ENCODE data around the gene MAD1L1. TPM values are rescaled to one million over a fixed set of nuclear protein-coding genes. Genes with fewer than 3 reads are reported as not detected.

The MAD1L1 gene
- total and polyA plus RNA-seq, 2 of the 13 experiments (the other 11 are each of a cell fraction or from before 2014, with no cell fraction given), result 17.4 to 64.7 TPM

- no peak for TF ChIP-seq CEBPG (CRISPR knock-in tag; IDR thresholded peaks at IDR 0.05)
- TF ChIP-seq SMARCE1 (IDR thresholded peaks at IDR 0.05; ENCODE audit: borderline replicate concordance), result no peak
- no peak for TF ChIP-seq MIER3 (CRISPR knock-in tag; IDR thresholded peaks at IDR 0.05; ENCODE audit: borderline replicate concordance)
- TF ChIP-seq CERS6 (CRISPR knock-in tag; IDR thresholded peaks at IDR 0.05), result no peak
- peak; percentile 75; the same call in 1 of the 2 replicates for TF ChIP-seq HIC2 (CRISPR knock-in tag; IDR thresholded peaks at IDR 0.05; ENCODE audit: low read depth)
- no peak for TF ChIP-seq ZNF512 (CRISPR knock-in tag; IDR thresholded peaks at IDR 0.05)
- no peak for TF ChIP-seq MXI1 (IDR thresholded peaks at IDR 0.05; ENCODE audit: borderline replicate concordance, low read depth, low read length)
- no peak for TF ChIP-seq ZSCAN22 (CRISPR knock-in tag; IDR thresholded peaks at IDR 0.05)
- peak; percentile 30; the same call in 1 of the 2 replicates for TF ChIP-seq NR0B2 (CRISPR knock-in tag; IDR thresholded peaks at IDR 0.05)
- no peak for TF ChIP-seq SNAPC5 (CRISPR knock-in tag; IDR thresholded peaks at IDR 0.05; ENCODE audit: borderline replicate concordance)
- TF ChIP-seq ZBTB42 (CRISPR knock-in tag; IDR thresholded peaks at IDR 0.05), result no peak
- TF ChIP-seq ZNF562 (CRISPR knock-in tag; IDR thresholded peaks at IDR 0.05; ENCODE audit: borderline replicate concordance), result no peak
- no peak for TF ChIP-seq MBD4 (IDR thresholded peaks at IDR 0.05; ENCODE audit: borderline replicate concordance, low read length)
- no peak for TF ChIP-seq CREBL2 (CRISPR knock-in tag; IDR thresholded peaks at IDR 0.05; ENCODE audit: borderline replicate concordance)
- TF ChIP-seq MIER2 (CRISPR knock-in tag; IDR thresholded peaks at IDR 0.05), result no peak
- no peak for TF ChIP-seq ZNF33A (CRISPR knock-in tag; IDR thresholded peaks at IDR 0.05; ENCODE audit: borderline replicate concordance)
- no peak for TF ChIP-seq KAT8 (CRISPR knock-in tag; IDR thresholded peaks at IDR 0.05)
- TF ChIP-seq ZNF710 (CRISPR knock-in tag; IDR thresholded peaks at IDR 0.05; ENCODE audit: borderline replicate concordance), result no peak
- TF ChIP-seq MATR3 (CRISPR knock-in tag; IDR thresholded peaks at IDR 0.05), result no peak
- no peak; the same call in 1 of the 2 replicates for TF ChIP-seq MTA1 (CRISPR knock-in tag; IDR thresholded peaks at IDR 0.05; ENCODE audit: borderline replicate concordance)
- no peak for TF ChIP-seq SCMH1 (CRISPR knock-in tag; IDR thresholded peaks at IDR 0.05; ENCODE audit: borderline replicate concordance)
Measured at GRCh38 chr7:2017914-2018568, 214.7 kb downstream of the MAD1L1 start (continued).

Data from HepG2 (cell line).